Endodermal cell (in vitro differentiated cells): ENCODE results near the gene RBM20. TPM values are rescaled to one million over a fixed set of nuclear protein-coding genes. Genes with fewer than 3 reads are reported as not detected.

Experiments
- DNase-seq: peaks from one replicate; pipeline ENCODE4 v3.0.0-alpha.2; 2017
- H3K27ac ChIP-seq: 2 replicates; pipeline ENCODE4 v1.5.1; 2013; ENCODE audit warnings: mild to moderate bottlenecking, low read depth, low read length, moderate library complexity
- H3K27me3 ChIP-seq: 2 replicates; pipeline ENCODE4 v1.6.1; 2013; ENCODE audit warnings: mild to moderate bottlenecking, low read length, moderate library complexity; ENCODE audit not compliant: insufficient read depth, control insufficient read depth, poor library complexity, severe bottlenecking
- H3K36me3 ChIP-seq: 2 replicates; pipeline ENCODE4 v1.7.0; 2013; ENCODE audit warnings: mild to moderate bottlenecking, low read length, moderate library complexity; ENCODE audit not compliant: control insufficient read depth, insufficient read depth
- H3K4me1 ChIP-seq: one replicate; pipeline ENCODE4 v1.7.0; 2013; ENCODE audit warnings: low read length; ENCODE audit not compliant: control insufficient read depth, insufficient read depth
- H3K4me3 ChIP-seq: 2 replicates; pipeline ENCODE4 v1.5.1; 2013; ENCODE audit warnings: mild to moderate bottlenecking, low read length, moderate library complexity
- H3K9ac ChIP-seq: 2 replicates; pipeline ENCODE4 v1.6.1; 2013; ENCODE audit warnings: mild to moderate bottlenecking, low read length, moderate library complexity; ENCODE audit not compliant: poor library complexity, severe bottlenecking; ENCODE audit errors: extremely low read depth
- H3K9me3 ChIP-seq: 2 replicates; pipeline ENCODE4 v1.6.1; 2013; ENCODE audit warnings: mild to moderate bottlenecking, low read length, moderate library complexity; ENCODE audit not compliant: control insufficient read depth
- H3K27ac Mint-ChIP-seq: 2 replicates; pipeline ENCODE4 v1.8.0; 2020; ENCODE audit warnings: mixed read lengths
- H3K27me3 Mint-ChIP-seq: 2 replicates; pipeline ENCODE4 v1.8.0; 2021; ENCODE audit warnings: mild to moderate bottlenecking, mixed read lengths; ENCODE audit not compliant: insufficient read depth
- H3K36me3 Mint-ChIP-seq: 2 replicates; pipeline ENCODE4 v1.8.0; 2020; ENCODE audit warnings: low read depth, mixed read lengths
- H3K4me1 Mint-ChIP-seq: 2 replicates; pipeline ENCODE4 v1.8.0; 2020; ENCODE audit warnings: mixed read lengths
- H3K4me3 Mint-ChIP-seq: 2 replicates; pipeline ENCODE4 v1.8.0; 2020; ENCODE audit warnings: mild to moderate bottlenecking, moderate library complexity, mixed read lengths
- H3K9me3 Mint-ChIP-seq: 2 replicates; pipeline ENCODE4 v1.8.0; 2020; ENCODE audit warnings: mild to moderate bottlenecking, mixed read lengths
- WGBS, 2 experiments: methylation state at CpG; one replicate each; pipeline versions ENCODE4 v1.1.5 to v1.1.7; 2013; ENCODE audit warnings: missing lambda C conversion rate in 2 of 2, mixed read lengths in 1 of 2; ENCODE audit not compliant: insufficient coverage in 1 of 2, insufficient read length in 1 of 2; 5-methylcytosine and 5-hydroxymethylcytosine counted together
- total RNA-seq, 2 donors: library from RNA; stranded (reverse); fragmentation: NEBNext Ultra II Directional in 1 of 2; extraction: Animal tissue kit (Norgen Biotek cat#: 25700) in 1 of 2; gene quantifications; 2 replicates in 1 of 2; 3 replicates in 1 of 2; pipeline ENCODE4 v1.2.1, GENCODE V29; 2021
- TF ChIP-seq, protein P1 (sequence below): fragments of 200-600 bp; sonication (generic); conservative IDR thresholded peaks from 2 replicates; pipeline ENCODE4 v1.5.0; 2021; ENCODE audit warnings: antibody characterized with exemption, mild to moderate bottlenecking

Gene RBM20
- total RNA-seq, 2 donors from 2014 or later: 6.2 to 7.0 TPM

DNA sequence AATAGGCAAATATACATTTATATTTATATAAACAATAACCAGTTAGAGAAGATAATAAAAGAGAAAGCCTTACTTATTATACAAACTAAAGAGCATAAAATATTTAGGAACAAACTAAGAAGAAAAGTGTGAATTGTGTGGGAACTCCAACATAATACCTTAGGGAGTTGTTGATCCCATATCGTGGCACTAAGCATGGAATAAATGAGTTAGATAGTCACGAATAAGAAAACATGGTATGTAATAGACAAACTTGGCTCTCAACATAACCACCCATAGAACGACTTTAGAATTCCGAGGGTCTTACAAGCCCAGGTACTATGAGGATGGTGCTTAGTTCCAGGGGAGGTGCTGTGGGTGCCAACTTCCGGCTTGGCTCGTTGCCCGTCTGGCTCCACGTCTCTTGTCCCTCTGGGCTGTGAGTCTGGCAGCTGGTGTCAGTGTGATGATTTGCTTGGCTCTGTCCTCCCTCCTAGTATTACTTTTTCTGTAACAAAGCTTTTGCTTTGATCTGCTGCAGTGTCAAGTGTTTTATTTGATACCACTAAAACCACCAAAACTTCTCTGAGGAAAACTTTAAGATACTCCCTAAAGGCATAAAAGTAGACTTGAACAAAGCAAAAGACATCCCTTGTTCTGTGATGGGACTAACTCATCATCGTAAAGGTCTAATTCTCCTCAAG lies 9.5 kb upstream of the RBM20 start:
- 83 to 94% methylated on average over 1 to 9 of the region's 9 CpGs for WGBS, 2 experiments
- no peaks in the 10 kb centered on the region for H3K27me3 ChIP-seq
- H3K4me3 ChIP-seq: no peak overlapping the region
- Mint-ChIP-seq H3K27me3 (no peaks in the 10 kb centered on the region), H3K27ac (no peak overlapping the region), H3K4me3 (no peak overlapping the region), H3K36me3 (no peaks in the 10 kb centered on the region), H3K9me3 (no peaks in the 10 kb centered on the region), H3K4me1 (peaks cover 29% of the 10 kb centered on the region)
- no peak overlapping the region for H3K27ac ChIP-seq
- no peaks in the 10 kb centered on the region for H3K9me3 ChIP-seq
- H3K9ac ChIP-seq: no peak overlapping the region
- H3K36me3 ChIP-seq: no peaks in the 10 kb centered on the region
- peaks cover 20% of the 10 kb centered on the region for H3K4me1 ChIP-seq
- TF ChIP-seq, protein P1, sequence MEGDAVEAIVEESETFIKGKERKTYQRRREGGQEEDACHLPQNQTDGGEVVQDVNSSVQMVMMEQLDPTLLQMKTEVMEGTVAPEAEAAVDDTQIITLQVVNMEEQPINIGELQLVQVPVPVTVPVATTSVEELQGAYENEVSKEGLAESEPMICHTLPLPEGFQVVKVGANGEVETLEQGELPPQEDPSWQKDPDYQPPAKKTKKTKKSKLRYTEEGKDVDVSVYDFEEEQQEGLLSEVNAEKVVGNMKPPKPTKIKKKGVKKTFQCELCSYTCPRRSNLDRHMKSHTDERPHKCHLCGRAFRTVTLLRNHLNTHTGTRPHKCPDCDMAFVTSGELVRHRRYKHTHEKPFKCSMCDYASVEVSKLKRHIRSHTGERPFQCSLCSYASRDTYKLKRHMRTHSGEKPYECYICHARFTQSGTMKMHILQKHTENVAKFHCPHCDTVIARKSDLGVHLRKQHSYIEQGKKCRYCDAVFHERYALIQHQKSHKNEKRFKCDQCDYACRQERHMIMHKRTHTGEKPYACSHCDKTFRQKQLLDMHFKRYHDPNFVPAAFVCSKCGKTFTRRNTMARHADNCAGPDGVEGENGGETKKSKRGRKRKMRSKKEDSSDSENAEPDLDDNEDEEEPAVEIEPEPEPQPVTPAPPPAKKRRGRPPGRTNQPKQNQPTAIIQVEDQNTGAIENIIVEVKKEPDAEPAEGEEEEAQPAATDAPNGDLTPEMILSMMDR: no peak
- DNase-seq: no peak

DNA sequence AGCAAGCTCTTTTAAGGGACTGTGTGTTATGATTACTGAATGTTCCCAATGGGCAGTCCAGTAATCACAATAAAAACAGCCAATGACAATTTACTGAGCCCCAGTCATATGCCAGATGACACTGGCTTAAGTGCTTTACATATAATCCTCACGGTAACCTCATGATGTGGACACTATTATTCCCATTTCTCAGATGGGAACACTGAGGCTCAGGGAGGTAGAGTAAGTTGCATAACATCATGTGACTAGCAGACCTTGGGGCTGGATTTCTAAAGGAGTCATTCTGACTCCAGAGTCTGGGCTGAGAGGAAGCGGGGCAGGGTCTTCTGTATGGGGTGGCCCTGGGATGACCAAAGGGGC lies 7.6 kb upstream of the RBM20 start:
- H3K36me3 Mint-ChIP-seq: no peaks in the 10 kb centered on the region
- Histone ChIP-seq H3K27me3 (no peaks in the 10 kb centered on the region), H3K36me3 (no peaks in the 10 kb centered on the region), H3K9ac (peak overlapping the region; percentile 45), H3K4me3 (no peak overlapping the region), H3K27ac (peak overlapping the region; percentile 28), H3K9me3 (no peaks in the 10 kb centered on the region), H3K4me1 (peaks cover 24% of the 10 kb centered on the region)
- TF ChIP-seq, protein P1: no peak
- no peak for DNase-seq
- WGBS, 2 experiments: 97 to 100% methylated on average over 1 to 2 of the region's 2 CpGs
- H3K4me1 Mint-ChIP-seq: peaks cover 34% of the 10 kb centered on the region
- H3K4me3 Mint-ChIP-seq: peak overlapping the region; percentile 17
- H3K27me3 Mint-ChIP-seq: no peaks in the 10 kb centered on the region
- H3K9me3 Mint-ChIP-seq: no peaks in the 10 kb centered on the region
- H3K27ac Mint-ChIP-seq: peak overlapping the region; percentile 87

DNA sequence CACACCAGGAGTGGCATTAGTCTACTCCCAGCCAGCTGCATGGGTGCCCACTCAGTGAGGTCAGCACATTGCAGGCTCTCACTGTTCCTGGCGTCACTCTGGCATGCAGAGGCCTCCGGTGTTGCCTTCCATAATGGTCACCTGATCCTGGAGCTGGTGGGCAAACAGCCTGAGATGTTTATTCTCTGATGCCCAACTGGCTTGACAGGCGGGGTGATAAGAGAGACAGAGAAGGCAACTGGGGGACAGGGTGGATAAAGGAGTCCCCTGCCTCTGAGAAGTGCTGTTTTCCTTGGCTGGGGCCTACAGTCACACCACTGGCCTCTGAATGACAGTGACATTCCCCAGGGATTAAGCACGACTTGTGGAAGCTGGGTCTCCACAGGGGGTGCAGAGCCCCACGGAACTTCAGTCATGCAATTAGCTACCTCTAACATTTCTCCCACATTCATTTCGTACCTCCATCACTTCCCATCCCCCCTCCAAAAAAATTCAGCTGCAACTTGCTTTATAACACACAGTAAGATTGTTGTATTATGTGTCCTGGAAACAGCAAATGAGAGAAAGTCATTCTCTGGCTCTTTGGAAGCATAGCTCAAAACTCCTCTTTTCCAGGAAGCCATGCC lies 7.1 kb upstream of the RBM20 start:
- Mint-ChIP-seq H3K4me3 (peak overlapping the region; percentile 17), H3K27me3 (peaks cover 2% of the 10 kb centered on the region), H3K36me3 (no peaks in the 10 kb centered on the region), H3K27ac (peak overlapping the region; percentile 87), H3K9me3 (no peaks in the 10 kb centered on the region), H3K4me1 (peaks cover 38% of the 10 kb centered on the region)
- TF ChIP-seq, protein P1: no peak
- peak; percentile 90 for DNase-seq
- H3K9me3 ChIP-seq: no peaks in the 10 kb centered on the region
- H3K4me3 ChIP-seq: no peak overlapping the region
- peak overlapping the region; percentile 28 for H3K27ac ChIP-seq
- 33 to 42% methylated on average over 3 to 6 of the region's 6 CpGs for WGBS, 2 experiments
- H3K4me1 ChIP-seq: peaks cover 26% of the 10 kb centered on the region
- H3K9ac ChIP-seq: peak overlapping the region; percentile 45
- H3K36me3 ChIP-seq: no peaks in the 10 kb centered on the region
- peaks cover 2% of the 10 kb centered on the region for H3K27me3 ChIP-seq
